ENCODE data around the gene MED7.

Gene MED7

GRCh38 chr5:157107508-157107907, 35.2 kb downstream of the MED7 start:
- Histone ChIP-seq H3K4me3 (ENCODE audit: low read depth in 1 of 2, low read length in 2 of 2) (no peak overlapping the region), H3K4me1 (ENCODE audit: insufficient read depth, low read length) (no peaks in the 10 kb centered on the region), H3K27me3 (ENCODE audit: insufficient read depth, low read length, poor library complexity) (no peaks in the 10 kb centered on the region), H2AFZ (ENCODE audit: low read depth, low read length) (no peak overlapping the region), H3K36me3 (ENCODE audit: insufficient read depth, low read length) (no peaks in the 10 kb centered on the region), H3K9ac (ENCODE audit: low read depth, low read length) (no peak overlapping the region), H3K27ac (ENCODE audit: low read length) (no peak overlapping the region), H3K9me3 (ENCODE audit: insufficient read depth, low read length, severe bottlenecking) (no peaks in the 10 kb centered on the region), H4K20me1 (ENCODE audit: insufficient read depth, low read length) (no peaks in the 10 kb centered on the region), H3K4me2 (ENCODE audit: insufficient read depth, low read length) (no peak overlapping the region), H3K79me2 (ENCODE audit: insufficient read depth, low read length) (no peaks in the 10 kb centered on the region)
- no peak for ATAC-seq (ENCODE audit: insufficient read depth, low read depth)
- DNase-seq = no peak
- no peak for TF ChIP-seq EZH2 (IDR thresholded peaks at IDR 0.05; ENCODE audit: borderline replicate concordance, low read depth, low read length, severe bottlenecking)
- no peak for TF ChIP-seq CTCF (IDR thresholded peaks at IDR 0.05; ENCODE audit: borderline replicate concordance, extremely low read depth, low read length, poor library complexity, severe bottlenecking)

- Histone ChIP-seq H4K20me1 (ENCODE audit: insufficient read depth, low read length) (no peaks in the 10 kb centered on the region), H3K9me3 (ENCODE audit: insufficient read depth, low read length, severe bottlenecking) (no peaks in the 10 kb centered on the region), H3K36me3 (ENCODE audit: insufficient read depth, low read length) (no peaks in the 10 kb centered on the region), H3K4me2 (ENCODE audit: insufficient read depth, low read length) (no peak overlapping the region), H2AFZ (ENCODE audit: low read depth, low read length) (no peak overlapping the region), H3K27ac (ENCODE audit: low read length) (no peak overlapping the region), H3K79me2 (ENCODE audit: insufficient read depth, low read length) (no peaks in the 10 kb centered on the region), H3K4me1 (ENCODE audit: insufficient read depth, low read length) (no peaks in the 10 kb centered on the region), H3K4me3 (ENCODE audit: low read depth in 1 of 2, low read length in 2 of 2) (no peak overlapping the region), H3K9ac (ENCODE audit: low read depth, low read length) (no peak overlapping the region), H3K27me3 (ENCODE audit: insufficient read depth, low read length, poor library complexity) (no peaks in the 10 kb centered on the region)
- DNase-seq = no peak
- ATAC-seq (ENCODE audit: insufficient read depth, low read depth) = no peak
- TF ChIP-seq CTCF (IDR thresholded peaks at IDR 0.05; ENCODE audit: borderline replicate concordance, extremely low read depth, low read length, poor library complexity, severe bottlenecking) = no peak
- TF ChIP-seq EZH2 (IDR thresholded peaks at IDR 0.05; ENCODE audit: borderline replicate concordance, low read depth, low read length, severe bottlenecking) = no peak
Observed at GRCh38 chr5:157106630-157107461, 35.8 kb downstream of the MED7 start.

- Histone ChIP-seq H3K79me2 (ENCODE audit: insufficient read depth, low read length) (no peaks in the 10 kb centered on the region), H3K4me2 (ENCODE audit: insufficient read depth, low read length) (no peak overlapping the region), H3K4me1 (ENCODE audit: insufficient read depth, low read length) (no peaks in the 10 kb centered on the region), H3K9ac (ENCODE audit: low read depth, low read length) (no peak overlapping the region), H3K4me3 (ENCODE audit: low read depth in 1 of 2, low read length in 2 of 2) (no peak overlapping the region), H3K36me3 (ENCODE audit: insufficient read depth, low read length) (no peaks in the 10 kb centered on the region), H2AFZ (ENCODE audit: low read depth, low read length) (no peak overlapping the region), H3K27ac (ENCODE audit: low read length) (no peak overlapping the region), H3K9me3 (ENCODE audit: insufficient read depth, low read length, severe bottlenecking) (no peaks in the 10 kb centered on the region), H4K20me1 (ENCODE audit: insufficient read depth, low read length) (no peaks in the 10 kb centered on the region), H3K27me3 (ENCODE audit: insufficient read depth, low read length, poor library complexity) (no peaks in the 10 kb centered on the region)
- DNase-seq = no peak
- ATAC-seq (ENCODE audit: insufficient read depth, low read depth) = no peak
- TF ChIP-seq EZH2 (IDR thresholded peaks at IDR 0.05; ENCODE audit: borderline replicate concordance, low read depth, low read length, severe bottlenecking) = no peak
- no peak for TF ChIP-seq CTCF (IDR thresholded peaks at IDR 0.05; ENCODE audit: borderline replicate concordance, extremely low read depth, low read length, poor library complexity, severe bottlenecking)
Observed at GRCh38 chr5:157100140-157100679, 42.5 kb downstream of the MED7 start.
